K562 (cell line): Measurements from ENCODE around the gene HOMEZ. TPM values are rescaled to one million over a fixed set of nuclear protein-coding genes. Genes with fewer than 3 reads are reported as not detected.

Source experiments
- EP400 ChIP-seq: fragments of 450-650 bp; IDR thresholded peaks from 2 replicates; pipeline ENCODE4 v1.6.1; 2017; ENCODE audit warnings: antibody characterized with exemption, mild to moderate bottlenecking, moderate library complexity
- MAFF ChIP-seq: IDR thresholded peaks from 2 replicates; pipeline ENCODE4 v1.6.1; 2012; ENCODE audit warnings: low read length, improper control_type of control experiment
- SRSF1 ChIP-seq: fragments of 200-400 bp; formaldehyde crosslinking; IDR thresholded peaks from 2 replicates; pipeline ENCODE4 v1.6.1; 2017; ENCODE audit warnings: mild to moderate bottlenecking, low read depth, low read length, moderate library complexity
- TBL1XR1 ChIP-seq, 2 experiments: IDR thresholded peaks; 2 replicates each; pipeline ENCODE4 v1.6.1; 2012; ENCODE audit warnings: improper control_type of control experiment in 2 of 2, low read length in 2 of 2, mild to moderate bottlenecking in 1 of 2
- ZFP30 ChIP-seq: fragments of 250-450 bp; sonication (Bioruptor Pico); IDR thresholded peaks from 2 replicates; pipeline ENCODE4 v1.8.0; 2022; ENCODE audit warnings: moderate library complexity, mild to moderate bottlenecking, inconsistent platforms, borderline replicate concordance
- ZFX ChIP-seq: sonication (generic); formaldehyde crosslinking; IDR thresholded peaks from 2 replicates; pipeline ENCODE4 v1.8.0; 2022; ENCODE audit warnings: mild to moderate bottlenecking, missing genetic modification reagents, moderate library complexity
- polyA plus RNA-seq, 8 experiments: library from polyadenylated mRNA; depleted of rRNA in 4 of 8; stranded (reverse) in 5 of 8; unstranded in 3 of 8; fragments of >200 nt; fragmentation: Nextera tagmentation in 2 of 8; fragmentation: Illumina TruSeq in 1 of 8; extraction: Ambion mirVana in 2 of 8; extraction: Trizol in 1 of 8; gene quantifications; 2 replicates each; pipeline versions ENCODE4 v1.2.1 to v1.2.3, GENCODE V29; 2011 to 2014; ENCODE audit warnings: inconsistent platforms in 1 of 8, missing spikeins in 1 of 8
- total RNA-seq, 7 experiments: library from RNA; depleted of rRNA in 6 of 7; stranded (reverse); fragments of >200 nt in 6 of 7; fragmentation: Illumina TruSeq in 2 of 7; extraction: Trizol in 2 of 7; gene quantifications; 2 replicates each; pipeline versions ENCODE4 v1.2.1 to v1.2.3, GENCODE V29; 2011 to 2021; ENCODE audit warnings: low replicate concordance in 1 of 7
- TF ChIP-seq, protein P1 (sequence below), 3 experiments: fragments of 200-800 bp in 1 of 3; fragments of 250-450 bp in 1 of 3; fragments of 450-650 bp in 1 of 3; sonication (Bioruptor Pico) in 1 of 3; sonication (Bioruptor generic) in 1 of 3; formaldehyde crosslinking in 1 of 3; IDR thresholded peaks; 2 replicates each; pipeline versions ENCODE4 v1.6.1 to v1.8.0; 2016 to 2022; ENCODE audit warnings: mild to moderate bottlenecking in 2 of 3, missing genetic modification characterization in 2 of 3, missing compliant biosample characterization in 1 of 3, moderate library complexity in 1 of 3
- TF ChIP-seq, protein P2 (sequence below): fragments of 450-650 bp; IDR thresholded peaks from 2 replicates; pipeline ENCODE4 v1.6.1; 2016; ENCODE audit warnings: borderline replicate concordance
- TF ChIP-seq, protein P3 (sequence below): sonication (generic); formaldehyde crosslinking; IDR thresholded peaks from 2 replicates; pipeline ENCODE4 v1.8.1; 2023; ENCODE audit warnings: mild to moderate bottlenecking, missing genetic modification reagents
- TF ChIP-seq, protein P4 (sequence below): fragments of 150-350 bp; IDR thresholded peaks from 2 replicates; pipeline ENCODE4 v1.6.1; 2014; ENCODE audit warnings: low read depth, mild to moderate bottlenecking, low read length, borderline replicate concordance
- TF ChIP-seq, protein P5 (sequence below): IDR thresholded peaks from 2 replicates; pipeline ENCODE4 v1.6.1; 2012; ENCODE audit warnings: low read depth, low read length, improper control_type of control experiment, borderline replicate concordance

Gene HOMEZ
- total and polyA plus RNA-seq, 9 of the 15 experiments (the other 6 are each of a cell fraction or from before 2014, with no cell fraction given) = 3.0 to 30.2 (median 16.9) TPM

DNA sequence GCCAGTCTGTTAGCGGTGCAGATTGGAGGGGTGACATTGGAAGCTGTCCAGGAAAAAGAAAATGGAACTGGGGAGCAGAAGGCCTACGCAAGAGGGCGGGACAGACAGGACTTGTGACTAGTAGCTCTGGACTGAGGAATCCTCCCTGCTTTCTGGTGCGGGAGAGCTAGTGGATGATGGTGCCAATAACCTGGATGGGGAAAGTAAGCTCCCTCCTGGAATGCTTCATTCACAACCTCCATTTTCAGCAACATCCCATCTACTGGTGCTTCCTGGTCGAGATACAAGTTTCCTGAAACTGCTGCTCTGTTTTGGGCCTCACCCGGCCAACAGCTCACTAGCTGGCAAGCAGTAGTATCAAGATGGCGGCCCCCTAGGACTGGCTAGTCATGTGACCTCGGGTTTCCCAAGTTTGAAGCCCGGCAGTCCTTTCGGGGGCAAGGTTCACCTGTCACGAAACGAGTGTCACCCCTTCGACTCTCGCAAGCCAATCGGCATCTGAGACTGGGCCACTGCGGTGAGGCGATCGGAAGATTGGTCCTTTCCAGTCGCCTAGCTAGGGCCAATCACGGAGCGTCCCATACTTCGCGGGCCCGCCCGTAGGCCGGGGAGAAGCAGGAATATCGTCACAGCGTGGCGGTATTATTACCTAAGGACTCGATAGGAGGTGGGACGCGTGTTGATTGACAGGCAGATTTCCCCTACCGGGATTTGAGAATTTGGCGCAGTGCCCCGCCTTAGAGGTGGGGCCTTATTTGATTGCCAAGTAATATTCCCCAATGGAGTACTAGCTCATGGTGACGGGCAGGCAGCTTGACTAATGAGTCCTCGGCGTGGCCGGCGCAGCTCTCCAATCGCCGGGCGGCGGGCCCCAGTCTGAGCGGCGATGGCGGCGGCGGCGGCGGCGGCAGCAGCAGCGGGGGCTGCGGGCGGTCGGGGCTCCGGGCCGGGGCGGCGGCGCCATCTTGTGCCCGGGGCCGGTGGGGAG, 34.9 kb upstream of the HOMEZ start, which contains the start of gene PABPN1 (continued):
- TF ChIP-seq ZFX (CRISPR knock-in tag) (peak; percentile 93), EP400 (peak; percentile 91), ZFP30 (CRISPR knock-in tag) (no peak), MAFF (no peak; the same call in 1 of the 2 replicates), SRSF1 (no peak), TBL1XR1 (IDR thresholded peaks at IDR 0.05; ENCODE audit: low read length in 2 of 2) (0 out of 4 replicates have a peak, but pooled peaks of 1 of the 2 experiments have one; percentile 28)
- TF ChIP-seq, protein P1, sequence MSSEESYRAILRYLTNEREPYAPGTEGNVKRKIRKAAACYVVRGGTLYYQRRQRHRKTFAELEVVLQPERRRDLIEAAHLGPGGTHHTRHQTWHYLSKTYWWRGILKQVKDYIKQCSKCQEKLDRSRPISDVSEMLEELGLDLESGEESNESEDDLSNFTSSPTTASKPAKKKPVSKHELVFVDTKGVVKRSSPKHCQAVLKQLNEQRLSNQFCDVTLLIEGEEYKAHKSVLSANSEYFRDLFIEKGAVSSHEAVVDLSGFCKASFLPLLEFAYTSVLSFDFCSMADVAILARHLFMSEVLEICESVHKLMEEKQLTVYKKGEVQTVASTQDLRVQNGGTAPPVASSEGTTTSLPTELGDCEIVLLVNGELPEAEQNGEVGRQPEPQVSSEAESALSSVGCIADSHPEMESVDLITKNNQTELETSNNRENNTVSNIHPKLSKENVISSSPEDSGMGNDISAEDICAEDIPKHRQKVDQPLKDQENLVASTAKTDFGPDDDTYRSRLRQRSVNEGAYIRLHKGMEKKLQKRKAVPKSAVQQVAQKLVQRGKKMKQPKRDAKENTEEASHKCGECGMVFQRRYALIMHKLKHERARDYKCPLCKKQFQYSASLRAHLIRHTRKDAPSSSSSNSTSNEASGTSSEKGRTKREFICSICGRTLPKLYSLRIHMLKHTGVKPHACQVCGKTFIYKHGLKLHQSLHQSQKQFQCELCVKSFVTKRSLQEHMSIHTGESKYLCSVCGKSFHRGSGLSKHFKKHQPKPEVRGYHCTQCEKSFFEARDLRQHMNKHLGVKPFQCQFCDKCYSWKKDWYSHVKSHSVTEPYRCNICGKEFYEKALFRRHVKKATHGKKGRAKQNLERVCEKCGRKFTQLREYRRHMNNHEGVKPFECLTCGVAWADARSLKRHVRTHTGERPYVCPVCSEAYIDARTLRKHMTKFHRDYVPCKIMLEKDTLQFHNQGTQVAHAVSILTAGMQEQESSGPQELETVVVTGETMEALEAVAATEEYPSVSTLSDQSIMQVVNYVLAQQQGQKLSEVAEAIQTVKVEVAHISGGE (CRISPR knock-in tag; IDR thresholded peaks at IDR 0.05) = peak in 1 of 3 experiments; percentile 74; a peak in 1 of 6 replicates
- TF ChIP-seq, protein P2, sequence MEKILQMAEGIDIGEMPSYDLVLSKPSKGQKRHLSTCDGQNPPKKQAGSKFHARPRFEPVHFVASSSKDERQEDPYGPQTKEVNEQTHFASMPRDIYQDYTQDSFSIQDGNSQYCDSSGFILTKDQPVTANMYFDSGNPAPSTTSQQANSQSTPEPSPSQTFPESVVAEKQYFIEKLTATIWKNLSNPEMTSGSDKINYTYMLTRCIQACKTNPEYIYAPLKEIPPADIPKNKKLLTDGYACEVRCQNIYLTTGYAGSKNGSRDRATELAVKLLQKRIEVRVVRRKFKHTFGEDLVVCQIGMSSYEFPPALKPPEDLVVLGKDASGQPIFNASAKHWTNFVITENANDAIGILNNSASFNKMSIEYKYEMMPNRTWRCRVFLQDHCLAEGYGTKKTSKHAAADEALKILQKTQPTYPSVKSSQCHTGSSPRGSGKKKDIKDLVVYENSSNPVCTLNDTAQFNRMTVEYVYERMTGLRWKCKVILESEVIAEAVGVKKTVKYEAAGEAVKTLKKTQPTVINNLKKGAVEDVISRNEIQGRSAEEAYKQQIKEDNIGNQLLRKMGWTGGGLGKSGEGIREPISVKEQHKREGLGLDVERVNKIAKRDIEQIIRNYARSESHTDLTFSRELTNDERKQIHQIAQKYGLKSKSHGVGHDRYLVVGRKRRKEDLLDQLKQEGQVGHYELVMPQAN = peak; percentile 49; the same call in 1 of the 2 replicates
- TF ChIP-seq, protein P3, sequence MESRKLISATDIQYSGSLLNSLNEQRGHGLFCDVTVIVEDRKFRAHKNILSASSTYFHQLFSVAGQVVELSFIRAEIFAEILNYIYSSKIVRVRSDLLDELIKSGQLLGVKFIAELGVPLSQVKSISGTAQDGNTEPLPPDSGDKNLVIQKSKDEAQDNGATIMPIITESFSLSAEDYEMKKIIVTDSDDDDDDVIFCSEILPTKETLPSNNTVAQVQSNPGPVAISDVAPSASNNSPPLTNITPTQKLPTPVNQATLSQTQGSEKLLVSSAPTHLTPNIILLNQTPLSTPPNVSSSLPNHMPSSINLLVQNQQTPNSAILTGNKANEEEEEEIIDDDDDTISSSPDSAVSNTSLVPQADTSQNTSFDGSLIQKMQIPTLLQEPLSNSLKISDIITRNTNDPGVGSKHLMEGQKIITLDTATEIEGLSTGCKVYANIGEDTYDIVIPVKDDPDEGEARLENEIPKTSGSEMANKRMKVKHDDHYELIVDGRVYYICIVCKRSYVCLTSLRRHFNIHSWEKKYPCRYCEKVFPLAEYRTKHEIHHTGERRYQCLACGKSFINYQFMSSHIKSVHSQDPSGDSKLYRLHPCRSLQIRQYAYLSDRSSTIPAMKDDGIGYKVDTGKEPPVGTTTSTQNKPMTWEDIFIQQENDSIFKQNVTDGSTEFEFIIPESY (CRISPR knock-in tag) = peak; percentile 45; the same call in 1 of the 2 replicates
- TF ChIP-seq, protein P4, sequence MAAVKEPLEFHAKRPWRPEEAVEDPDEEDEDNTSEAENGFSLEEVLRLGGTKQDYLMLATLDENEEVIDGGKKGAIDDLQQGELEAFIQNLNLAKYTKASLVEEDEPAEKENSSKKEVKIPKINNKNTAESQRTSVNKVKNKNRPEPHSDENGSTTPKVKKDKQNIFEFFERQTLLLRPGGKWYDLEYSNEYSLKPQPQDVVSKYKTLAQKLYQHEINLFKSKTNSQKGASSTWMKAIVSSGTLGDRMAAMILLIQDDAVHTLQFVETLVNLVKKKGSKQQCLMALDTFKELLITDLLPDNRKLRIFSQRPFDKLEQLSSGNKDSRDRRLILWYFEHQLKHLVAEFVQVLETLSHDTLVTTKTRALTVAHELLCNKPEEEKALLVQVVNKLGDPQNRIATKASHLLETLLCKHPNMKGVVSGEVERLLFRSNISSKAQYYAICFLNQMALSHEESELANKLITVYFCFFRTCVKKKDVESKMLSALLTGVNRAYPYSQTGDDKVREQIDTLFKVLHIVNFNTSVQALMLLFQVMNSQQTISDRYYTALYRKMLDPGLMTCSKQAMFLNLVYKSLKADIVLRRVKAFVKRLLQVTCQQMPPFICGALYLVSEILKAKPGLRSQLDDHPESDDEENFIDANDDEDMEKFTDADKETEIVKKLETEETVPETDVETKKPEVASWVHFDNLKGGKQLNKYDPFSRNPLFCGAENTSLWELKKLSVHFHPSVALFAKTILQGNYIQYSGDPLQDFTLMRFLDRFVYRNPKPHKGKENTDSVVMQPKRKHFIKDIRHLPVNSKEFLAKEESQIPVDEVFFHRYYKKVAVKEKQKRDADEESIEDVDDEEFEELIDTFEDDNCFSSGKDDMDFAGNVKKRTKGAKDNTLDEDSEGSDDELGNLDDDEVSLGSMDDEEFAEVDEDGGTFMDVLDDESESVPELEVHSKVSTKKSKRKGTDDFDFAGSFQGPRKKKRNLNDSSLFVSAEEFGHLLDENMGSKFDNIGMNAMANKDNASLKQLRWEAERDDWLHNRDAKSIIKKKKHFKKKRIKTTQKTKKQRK = peak; percentile 98
- TF ChIP-seq, protein P5, sequence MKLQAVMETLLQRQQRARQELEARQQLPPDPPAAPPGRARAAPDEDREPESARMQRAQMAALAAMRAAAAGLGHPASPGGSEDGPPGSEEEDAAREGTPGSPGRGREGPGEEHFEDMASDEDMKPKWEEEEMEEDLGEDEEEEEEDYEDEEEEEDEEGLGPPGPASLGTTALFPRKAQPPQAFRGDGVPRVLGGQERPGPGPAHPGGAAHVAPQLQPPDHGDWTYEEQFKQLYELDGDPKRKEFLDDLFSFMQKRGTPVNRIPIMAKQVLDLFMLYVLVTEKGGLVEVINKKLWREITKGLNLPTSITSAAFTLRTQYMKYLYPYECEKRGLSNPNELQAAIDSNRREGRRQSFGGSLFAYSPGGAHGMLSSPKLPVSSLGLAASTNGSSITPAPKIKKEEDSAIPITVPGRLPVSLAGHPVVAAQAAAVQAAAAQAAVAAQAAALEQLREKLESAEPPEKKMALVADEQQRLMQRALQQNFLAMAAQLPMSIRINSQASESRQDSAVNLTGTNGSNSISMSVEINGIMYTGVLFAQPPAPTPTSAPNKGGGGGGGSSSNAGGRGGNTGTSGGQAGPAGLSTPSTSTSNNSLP = peak; percentile 94
